GM10266 (cell line): ENCODE data around the gene IRAK1.

Experiments
- DNase-seq: peaks from one replicate; pipeline ENCODE4 v3.0.0; 2012; ENCODE audit errors: extremely low spot score
- CTCF ChIP-seq: IDR thresholded peaks from 2 replicates; pipeline ENCODE4 v1.5.1; 2012; ENCODE audit warnings: mild to moderate bottlenecking, low read depth; ENCODE audit not compliant: control insufficient read depth, insufficient read depth; ENCODE audit errors: missing control alignments

IRAK1 gene

GRCh38 chrX:154027022-154027402 is 7.3 kb upstream of the IRAK1 start:
- TF ChIP-seq CTCF, result no peak
- DNase-seq, result no peak

- no peak for TF ChIP-seq CTCF
- no peak for DNase-seq
Observed at GRCh38 chrX:154026136-154027021, 6.7 kb upstream of the IRAK1 start.

GRCh38 chrX:154025230-154025629 is 5.5 kb upstream of the IRAK1 start:
- no peak for TF ChIP-seq CTCF
- no peak for DNase-seq

GRCh38 chrX:154024271-154024670 is 4.6 kb upstream of the IRAK1 start:
- no peak for TF ChIP-seq CTCF

GRCh38 chrX:154023276-154024000 is 3.7 kb upstream of the IRAK1 start:
- TF ChIP-seq CTCF, result no peak
- DNase-seq, result no peak

More at GRCh38 chrX:154024271-154024670, 4.6 kb upstream of the IRAK1 start:
- DNase-seq, result no peak

GRCh38 chrX:154022108-154022507 is 2.4 kb upstream of the IRAK1 start:
- no peak for TF ChIP-seq CTCF
- no peak for DNase-seq
